Activated CD8-positive, alpha-beta memory T cell treated with anti-CD3 and anti-CD28 coated beads, Interleukin-2, amount 10 ng/mL, durations not matched to agents 7 days and 5 days (primary cell): Measurements from ENCODE around the gene RELL2. TPM values are rescaled to one million over a fixed set of nuclear protein-coding genes. Genes with fewer than 3 reads are reported as not detected.

Source experiments
- ATAC-seq: fragments of 150-1000 bp; cut with Tn5 transposase; one replicate; pipeline ENCODE4 v1.10.0; 2021; ENCODE audit warnings: moderate library complexity
- CTCF ChIA-PET: fragments of 350-600 bp; sonication (Branson Sonifier 250); formaldehyde crosslinking; loops from one replicate; lab custom pipeline; 2021; ENCODE audit warnings: antibody characterized with exemption; lab: Charles Lee
- DNase-seq: peaks from one replicate; pipeline ENCODE4 v3.0.0-alpha.2; 2020
- H3K27ac Mint-ChIP-seq: one replicate; pipeline ENCODE4 v1.8.0; 2021; ENCODE audit warnings: mild to moderate bottlenecking, mixed read lengths
- H3K27me3 Mint-ChIP-seq: one replicate; pipeline ENCODE4 v1.8.0; 2021; ENCODE audit warnings: mixed read lengths
- H3K36me3 Mint-ChIP-seq: one replicate; pipeline ENCODE4 v1.8.0; 2021; ENCODE audit warnings: mild to moderate bottlenecking, mixed read lengths
- H3K4me1 Mint-ChIP-seq: one replicate; pipeline ENCODE4 v1.8.0; 2021; ENCODE audit warnings: mixed read lengths
- H3K4me3 Mint-ChIP-seq: one replicate; pipeline ENCODE4 v1.8.0; 2021; ENCODE audit warnings: mild to moderate bottlenecking, moderate library complexity, mixed read lengths
- H3K9me3 Mint-ChIP-seq: one replicate; pipeline ENCODE4 v1.8.0; 2022; ENCODE audit warnings: low read depth, mixed read lengths
- total RNA-seq, 2 experiments: library from RNA; stranded (reverse); gene quantifications; one replicate each; pipeline ENCODE4 v1.2.3, GENCODE V29; 2021

RELL2 gene, protein sequence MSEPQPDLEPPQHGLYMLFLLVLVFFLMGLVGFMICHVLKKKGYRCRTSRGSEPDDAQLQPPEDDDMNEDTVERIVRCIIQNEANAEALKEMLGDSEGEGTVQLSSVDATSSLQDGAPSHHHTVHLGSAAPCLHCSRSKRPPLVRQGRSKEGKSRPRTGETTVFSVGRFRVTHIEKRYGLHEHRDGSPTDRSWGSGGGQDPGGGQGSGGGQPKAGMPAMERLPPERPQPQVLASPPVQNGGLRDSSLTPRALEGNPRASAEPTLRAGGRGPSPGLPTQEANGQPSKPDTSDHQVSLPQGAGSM
- 10 to 100 TPM; 28.0 to 35.8 TPM for total RNA-seq

DNA sequence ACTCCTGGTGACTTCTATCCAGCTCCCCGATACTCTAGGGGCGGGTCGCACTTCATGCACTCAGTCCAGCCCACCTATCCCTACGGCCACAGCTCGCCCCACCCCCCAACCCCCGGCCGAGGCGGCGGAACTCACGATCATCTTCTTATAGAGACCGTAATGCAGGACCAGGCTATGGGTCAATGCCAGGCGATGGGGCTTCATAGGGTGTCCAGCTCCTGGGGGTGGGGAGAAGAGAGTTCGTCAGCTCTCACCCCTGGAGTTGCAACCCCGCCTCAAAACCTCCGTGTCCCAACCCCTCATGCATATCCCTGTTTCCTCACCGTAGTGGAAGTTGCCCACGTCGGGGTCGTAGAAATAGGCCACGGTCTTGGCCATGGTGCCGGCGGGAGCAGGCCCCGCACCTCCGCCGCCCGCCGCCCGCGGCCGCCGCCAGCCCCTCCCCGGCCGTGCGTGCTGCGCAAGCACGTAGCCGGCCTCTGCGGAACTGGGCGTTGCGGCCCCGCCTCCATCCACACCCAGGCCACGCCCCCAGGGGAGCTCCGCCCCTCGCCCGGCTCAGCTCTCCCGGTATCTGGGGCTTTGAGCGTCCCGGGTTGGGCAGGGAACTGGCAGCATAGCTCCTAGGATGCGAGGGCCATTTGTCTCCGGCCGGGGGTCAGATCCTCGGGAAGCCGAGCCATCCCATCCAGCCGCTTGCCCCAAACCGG lies at the start of gene RELL2, which contains the start of gene HDAC3:
RELL2 (plus strand) TSS at position 585 of the 710 bp plus-strand sequence. CDS start 1,229 bp downstream, outside the sequence.
HDAC3 (minus strand) TSS at position 437 of the 710 bp plus-strand sequence; CDS start at position 378, 59 bp downstream.
- peak; percentile 95 for DNase-seq
- CTCF ChIA-PET, result interaction anchor here (0.7 to 11.1 kb wide), 25 partner anchors 10 to 379 kb away, joined by 3 to 171 read pairs (median 6); partner anchors contain the start of genes DELE1, DIAPH1, FCHSD1 and PCDH1
- peak; percentile 82 for ATAC-seq
- Mint-ChIP-seq H3K27me3 (no peaks in the 10 kb centered on the region), H3K36me3 (peaks cover 16% of the 10 kb centered on the region), H3K9me3 (no peaks in the 10 kb centered on the region), H3K4me1 (peaks cover 58% of the 10 kb centered on the region), H3K27ac (peak within 1 kb of the TSS; percentile 94), H3K4me3 (peak within 1 kb of the TSS; percentile 93)

DNA sequence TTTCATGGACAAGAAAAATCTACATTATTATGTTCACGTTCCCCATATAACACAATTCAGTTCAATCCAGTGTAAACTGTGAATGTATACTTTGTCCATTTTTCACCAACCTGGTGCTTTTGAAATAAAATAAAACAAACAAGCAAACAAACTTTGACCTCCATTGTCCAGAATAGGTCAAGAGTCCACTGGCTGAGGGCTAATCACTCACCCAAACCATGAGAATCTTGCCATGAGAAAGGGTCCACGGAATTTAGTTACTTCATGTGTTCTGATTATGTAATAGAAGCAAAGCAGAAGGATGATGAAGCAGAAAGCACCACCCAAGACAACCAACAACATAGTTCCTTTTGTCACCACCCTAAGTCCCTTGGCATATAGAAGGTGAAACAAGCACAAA lies 46.7 kb upstream of the RELL2 start:
- H3K4me3 Mint-ChIP-seq, result no peak overlapping the region
- no peak for DNase-seq
- peaks cover 32% of the 10 kb centered on the region for H3K4me1 Mint-ChIP-seq
- CTCF ChIA-PET, result interaction anchor here (0.7 to 7.9 kb wide), 4 partner anchors 15 to 47 kb away, joined by 4 to 375 read pairs (median 122); partner anchors contain the start of genes DIAPH1, HDAC3 and RELL2
- no peak for ATAC-seq
- peaks cover 52% of the 10 kb centered on the region for H3K36me3 Mint-ChIP-seq
- no peaks in the 10 kb centered on the region for H3K9me3 Mint-ChIP-seq
- H3K27ac Mint-ChIP-seq, result no peak overlapping the region
- H3K27me3 Mint-ChIP-seq, result no peaks in the 10 kb centered on the region

GRCh38 chr5:141596867-141597266 lies 39.9 kb upstream of the RELL2 start:
- no peaks in the 10 kb centered on the region for H3K9me3 Mint-ChIP-seq
- H3K36me3 Mint-ChIP-seq, result peaks cover 28% of the 10 kb centered on the region
- no peaks in the 10 kb centered on the region for H3K27me3 Mint-ChIP-seq
- ATAC-seq, result no peak
- H3K27ac Mint-ChIP-seq, result peak overlapping the region; percentile 72
- CTCF ChIA-PET, result interaction anchor here (0.7 to 13.7 kb wide), 7 partner anchors 9 to 41 kb away, joined by 3 to 274 read pairs (median 4); partner anchors contain the start of genes DIAPH1, HDAC3 and RELL2
- no peak overlapping the region for H3K4me3 Mint-ChIP-seq
- H3K4me1 Mint-ChIP-seq, result peaks cover 71% of the 10 kb centered on the region
- DNase-seq, result no peak

DNA sequence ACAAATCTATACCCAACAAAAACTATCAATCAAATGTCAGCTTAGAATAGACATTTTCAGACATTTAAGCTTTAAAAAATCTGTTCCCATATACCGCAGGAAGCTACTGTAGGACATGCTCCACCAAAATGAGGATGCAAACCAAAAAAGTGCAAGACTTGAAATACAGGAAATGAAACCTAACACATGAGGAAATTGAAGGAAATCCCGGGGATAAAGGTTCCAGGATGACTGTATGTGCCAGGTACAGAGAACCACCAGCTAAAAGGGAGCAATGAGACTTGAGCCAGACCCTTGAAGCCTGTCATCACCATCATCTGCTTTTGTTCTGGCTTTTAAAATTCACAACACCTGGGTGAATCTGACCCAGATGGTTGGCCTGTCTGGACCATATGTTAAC lies 39.4 kb upstream of the RELL2 start:
- Mint-ChIP-seq H3K4me3 (no peak overlapping the region), H3K36me3 (peaks cover 27% of the 10 kb centered on the region)
- CTCF ChIA-PET, result interaction anchor here (0.7 to 13.7 kb wide), 9 partner anchors 9 to 54 kb away, joined by 3 to 274 read pairs (median 4); partner anchors contain the start of genes DIAPH1, FCHSD1, HDAC3 and RELL2

DNA sequence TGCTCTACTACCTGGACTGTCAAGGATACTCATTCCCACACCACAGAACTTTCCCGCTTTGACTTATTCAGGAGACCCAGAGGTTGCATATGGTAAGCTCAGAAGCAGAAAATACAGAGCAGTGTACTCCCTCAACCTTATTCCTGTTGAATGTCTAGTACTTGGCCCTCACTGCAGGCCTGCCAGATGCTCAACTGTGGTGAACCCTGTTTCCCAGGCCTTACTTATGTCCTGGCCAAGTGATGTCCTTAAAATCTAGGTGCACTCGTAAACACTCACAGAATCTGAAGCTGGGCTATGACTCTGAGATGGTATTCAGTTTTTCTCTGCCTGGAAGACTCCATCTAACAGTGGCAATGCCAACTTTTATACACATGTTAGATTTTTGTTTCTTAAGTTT lies 39.0 kb upstream of the RELL2 start:
- peaks cover 29% of the 10 kb centered on the region for H3K36me3 Mint-ChIP-seq

More for the DNA sequence above, 39.4 kb upstream of the RELL2 start:
- peak overlapping the region; percentile 72 for H3K27ac Mint-ChIP-seq
- H3K4me1 Mint-ChIP-seq, result peaks cover 70% of the 10 kb centered on the region
- no peaks in the 10 kb centered on the region for H3K27me3 Mint-ChIP-seq
- no peaks in the 10 kb centered on the region for H3K9me3 Mint-ChIP-seq
- DNase-seq (no peak), ATAC-seq (no peak)

DNA sequence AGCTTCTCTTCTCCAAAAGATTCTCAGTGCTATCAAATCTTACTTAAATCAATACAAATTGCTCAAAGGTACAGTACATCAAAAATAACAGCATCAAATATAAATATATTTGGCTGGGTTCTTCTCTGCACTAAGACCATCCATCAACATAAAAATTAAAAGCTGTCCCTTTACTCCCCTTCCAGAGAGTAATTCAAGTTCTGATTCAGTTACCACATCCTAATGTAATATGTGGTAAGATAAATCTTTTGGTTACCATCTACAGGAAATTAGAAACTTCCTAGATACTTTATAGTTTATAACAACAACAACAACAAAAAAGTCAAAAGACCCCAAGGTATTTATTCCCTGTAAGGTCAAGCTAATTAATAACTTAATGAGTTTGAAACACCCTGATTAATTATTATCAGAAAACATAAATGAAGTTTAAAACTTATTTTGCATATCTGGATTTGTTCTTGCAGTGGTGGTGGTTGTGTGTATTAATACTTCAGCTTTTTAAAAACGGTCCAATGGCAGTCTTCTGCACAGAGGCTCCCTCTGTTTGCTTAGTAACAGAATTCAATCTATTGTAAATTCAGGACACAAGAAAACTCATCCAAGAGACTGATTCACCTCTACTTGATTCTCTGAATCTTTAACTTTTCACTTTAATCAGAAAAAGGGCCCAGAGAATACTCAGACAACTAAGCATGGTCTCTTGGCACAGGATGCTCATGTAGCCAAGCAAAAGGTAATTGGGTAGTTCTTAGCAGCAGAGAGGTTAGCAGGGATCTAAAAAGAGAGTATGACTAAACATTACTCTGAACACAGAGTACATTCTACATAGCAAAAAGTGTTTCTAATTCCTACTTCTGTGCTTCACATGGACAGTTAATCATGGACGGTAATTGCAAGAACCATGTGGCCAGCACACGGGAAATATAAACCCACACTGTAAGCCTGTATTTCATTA lies 38.1 kb upstream of the RELL2 start:
- no peaks in the 10 kb centered on the region for H3K27me3 Mint-ChIP-seq
- peak; percentile 75 for ATAC-seq
- H3K36me3 Mint-ChIP-seq, result peaks cover 26% of the 10 kb centered on the region
- H3K4me1 Mint-ChIP-seq, result peaks cover 70% of the 10 kb centered on the region
- CTCF ChIA-PET, result interaction anchor here (0.7 to 13.7 kb wide), 9 partner anchors 8 to 93 kb away, joined by 3 to 274 read pairs (median 4); partner anchors contain the start of genes DIAPH1, FCHSD1, HDAC3 and RELL2
- H3K4me3 Mint-ChIP-seq, result no peak overlapping the region
- no peak for DNase-seq
- H3K27ac Mint-ChIP-seq, result peak overlapping the region; percentile 67
- no peaks in the 10 kb centered on the region for H3K9me3 Mint-ChIP-seq

More for the DNA sequence above, 39.0 kb upstream of the RELL2 start:
- DNase-seq (no peak), ATAC-seq (no peak)
- Mint-ChIP-seq H3K4me1 (peaks cover 69% of the 10 kb centered on the region), H3K27me3 (no peaks in the 10 kb centered on the region), H3K4me3 (no peak overlapping the region), H3K27ac (peak overlapping the region; percentile 72), H3K9me3 (no peaks in the 10 kb centered on the region)
- CTCF ChIA-PET, result interaction anchor here (0.7 to 13.7 kb wide), 9 partner anchors 9 to 94 kb away, joined by 3 to 274 read pairs (median 4); partner anchors contain the start of genes DIAPH1, FCHSD1, HDAC3 and RELL2

DNA sequence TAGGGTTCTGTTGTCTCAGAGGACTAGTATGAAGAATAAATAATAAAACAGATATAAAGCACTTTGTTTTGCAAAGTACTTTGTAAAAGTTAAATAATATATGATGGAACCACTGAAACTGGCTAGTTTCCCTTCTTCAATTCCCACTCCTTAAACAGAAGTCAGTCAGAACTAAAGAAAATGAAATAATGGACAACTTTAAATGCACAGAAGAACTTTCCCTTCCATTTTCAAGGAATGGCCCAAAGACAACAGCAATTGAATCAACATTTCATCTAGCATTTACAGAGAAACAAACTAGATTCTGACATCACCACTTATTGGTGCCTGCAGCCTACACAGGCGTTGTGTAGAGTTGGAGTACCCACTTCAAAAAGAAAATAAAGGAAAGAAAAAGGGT lies 34.2 kb upstream of the RELL2 start:
- Mint-ChIP-seq H3K27ac (peak overlapping the region; percentile 75), H3K36me3 (peaks cover 20% of the 10 kb centered on the region), H3K9me3 (no peaks in the 10 kb centered on the region), H3K4me3 (no peak overlapping the region), H3K4me1 (peaks cover 82% of the 10 kb centered on the region), H3K27me3 (no peaks in the 10 kb centered on the region)
- DNase-seq (no peak), ATAC-seq (no peak)
- CTCF ChIA-PET, result interaction anchor here (0.6 to 13.7 kb wide), 4 partner anchors 11 to 36 kb away, joined by 3 to 274 read pairs (median 64); partner anchors contain the start of gene DIAPH1

DNA sequence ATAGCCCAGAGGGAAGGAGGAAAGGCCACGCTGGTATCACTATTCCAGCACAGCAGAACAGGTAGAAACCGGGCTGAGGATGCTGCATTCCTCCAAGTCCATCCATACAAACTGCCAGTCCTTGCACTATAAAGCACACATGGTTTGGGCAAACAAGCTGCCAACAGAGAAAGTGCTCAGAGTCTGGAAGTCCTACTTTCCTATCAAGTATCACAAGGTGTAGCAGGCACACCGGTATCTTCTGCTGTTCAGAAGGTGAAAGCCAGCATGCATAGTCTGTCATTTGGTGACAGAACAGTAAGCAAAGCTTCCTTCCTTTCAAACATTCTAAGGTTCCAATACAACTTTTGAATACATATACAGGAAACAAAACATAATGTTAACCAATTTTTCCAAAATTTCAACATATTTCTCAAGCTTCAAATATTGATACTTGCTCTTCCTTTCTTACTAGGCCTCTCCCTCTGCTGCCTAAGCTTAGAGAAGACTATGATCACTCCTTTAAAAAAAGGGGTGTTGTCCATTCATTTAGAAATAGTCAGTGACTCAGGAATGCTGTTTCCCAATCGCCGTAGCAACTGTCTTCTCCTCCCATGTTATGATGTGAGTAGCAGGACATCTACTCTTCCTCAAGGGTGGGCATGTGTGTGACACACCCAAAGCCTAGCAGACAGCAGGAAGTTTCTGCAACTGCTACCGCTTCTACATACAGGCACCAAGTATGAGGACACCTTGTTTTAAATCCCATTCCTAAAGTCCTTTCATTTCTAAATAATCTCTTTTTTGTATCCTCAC lies 32.7 kb upstream of the RELL2 start:
- Mint-ChIP-seq H3K27me3 (no peaks in the 10 kb centered on the region), H3K36me3 (peaks cover 18% of the 10 kb centered on the region), H3K4me1 (peaks cover 81% of the 10 kb centered on the region), H3K9me3 (no peaks in the 10 kb centered on the region), H3K4me3 (peak overlapping the region; percentile 68), H3K27ac (peak overlapping the region; percentile 95)
- CTCF ChIA-PET, result interaction anchor here (0.9 to 13.7 kb wide), 6 partner anchors 12 to 47 kb away, joined by 3 to 274 read pairs (median 6); partner anchors contain the start of genes DIAPH1 and FCHSD1
- DNase-seq, result no peak
- peak; percentile 32 for ATAC-seq

DNA sequence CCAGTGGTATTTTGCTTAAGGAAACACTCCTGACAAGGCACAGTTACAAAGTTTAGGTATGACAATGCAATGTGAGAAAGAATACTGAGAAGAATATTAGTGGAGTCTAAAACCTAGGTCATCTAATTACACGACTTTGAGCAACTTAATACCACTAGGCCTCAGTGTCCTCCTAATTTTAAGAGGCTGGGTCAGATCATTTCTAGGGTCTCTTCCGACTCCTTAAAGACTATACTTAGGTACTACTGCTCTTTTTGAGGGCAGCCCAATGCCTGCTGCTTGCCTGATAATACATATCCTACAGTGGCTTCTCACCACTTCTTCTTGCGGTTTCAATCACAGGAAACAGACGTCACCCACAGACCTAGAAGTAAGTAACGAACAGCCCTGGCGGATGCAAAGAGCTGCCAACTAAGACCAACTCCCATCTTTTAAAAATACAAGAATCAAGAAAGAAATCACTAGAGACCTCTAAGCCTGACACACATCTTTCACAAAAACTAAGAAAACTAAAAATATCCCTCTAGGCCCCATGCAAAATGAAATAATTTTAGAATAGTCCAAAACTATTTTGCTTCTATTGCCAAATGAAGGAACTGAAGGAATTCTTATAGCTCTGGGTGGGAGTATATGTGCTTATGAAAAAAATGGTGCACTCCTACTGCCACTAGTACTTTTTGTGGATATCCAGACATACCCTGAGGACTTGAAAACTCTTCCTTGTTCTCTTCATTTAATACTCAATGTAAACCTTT lies 31.1 kb upstream of the RELL2 start:
- Mint-ChIP-seq H3K4me1 (peaks cover 77% of the 10 kb centered on the region), H3K27ac (peak overlapping the region; percentile 95), H3K4me3 (peak overlapping the region; percentile 68), H3K36me3 (peaks cover 25% of the 10 kb centered on the region), H3K27me3 (no peaks in the 10 kb centered on the region), H3K9me3 (no peaks in the 10 kb centered on the region)
- ATAC-seq (peak; percentile 88), DNase-seq (peak; percentile 92)
- CTCF ChIA-PET, result interaction anchor here (0.8 to 13.7 kb wide), 7 partner anchors 8 to 42 kb away, joined by 3 to 274 read pairs (median 11); partner anchors contain the start of genes DIAPH1, HDAC3 and RELL2

GRCh38 chr5:141608046-141608445 lies 28.8 kb upstream of the RELL2 start:
- Mint-ChIP-seq H3K4me1 (peaks cover 79% of the 10 kb centered on the region), H3K27me3 (no peaks in the 10 kb centered on the region), H3K9me3 (no peaks in the 10 kb centered on the region), H3K4me3 (peak overlapping the region; percentile 52), H3K27ac (peak overlapping the region; percentile 95), H3K36me3 (peaks cover 37% of the 10 kb centered on the region)
- no peak for DNase-seq
- no peak for ATAC-seq
- CTCF ChIA-PET, result interaction anchor here (0.8 to 13.7 kb wide), 7 partner anchors 8 to 57 kb away, joined by 3 to 274 read pairs (median 10); partner anchors contain the start of genes DIAPH1 and FCHSD1

DNA sequence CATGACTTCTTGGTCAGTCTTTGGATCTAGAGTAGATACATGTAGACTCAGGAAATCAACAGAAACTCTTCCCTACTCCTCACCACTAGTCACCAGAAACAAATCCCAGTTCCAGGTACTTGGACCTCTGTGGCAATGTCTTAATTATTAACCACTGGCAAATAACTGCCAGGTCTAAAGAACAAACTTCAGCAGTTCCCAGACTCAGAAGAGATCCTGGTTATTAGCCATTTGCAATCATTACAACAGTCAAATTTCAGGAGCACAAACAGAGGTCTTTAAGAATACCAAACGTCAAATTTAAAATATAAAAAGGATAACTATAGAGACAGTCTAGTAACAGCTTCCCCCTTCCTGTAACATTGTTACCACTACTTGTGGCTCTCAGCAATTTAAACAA lies 28.2 kb upstream of the RELL2 start:
- peaks cover 41% of the 10 kb centered on the region for H3K36me3 Mint-ChIP-seq
- peak overlapping the region; percentile 95 for H3K27ac Mint-ChIP-seq
- CTCF ChIA-PET, result interaction anchor here (0.9 to 13.7 kb wide), 6 partner anchors 8 to 56 kb away, joined by 3 to 274 read pairs (median 8); partner anchors contain the start of genes DIAPH1 and FCHSD1
- H3K4me1 Mint-ChIP-seq, result peaks cover 80% of the 10 kb centered on the region
- no peak for ATAC-seq
- no peaks in the 10 kb centered on the region for H3K27me3 Mint-ChIP-seq
- no peaks in the 10 kb centered on the region for H3K9me3 Mint-ChIP-seq
- DNase-seq, result no peak
- peak overlapping the region; percentile 17 for H3K4me3 Mint-ChIP-seq
